RKO (cell line): ENCODE results near the gene NR3C1.

ENCODE experiments used
- DNase-seq: peaks from one replicate; pipeline ENCODE4 v3.0.0-alpha.2; 2016; ENCODE audit warnings: low spot score

Gene NR3C1

GRCh38 chr5:143425835-143426234, 22.3 kb upstream of the NR3C1 start:
- DNase-seq: no peak

- DNase-seq: no peak
Observed at GRCh38 chr5:143418140-143418866, 14.8 kb upstream of the NR3C1 start.

DNA sequence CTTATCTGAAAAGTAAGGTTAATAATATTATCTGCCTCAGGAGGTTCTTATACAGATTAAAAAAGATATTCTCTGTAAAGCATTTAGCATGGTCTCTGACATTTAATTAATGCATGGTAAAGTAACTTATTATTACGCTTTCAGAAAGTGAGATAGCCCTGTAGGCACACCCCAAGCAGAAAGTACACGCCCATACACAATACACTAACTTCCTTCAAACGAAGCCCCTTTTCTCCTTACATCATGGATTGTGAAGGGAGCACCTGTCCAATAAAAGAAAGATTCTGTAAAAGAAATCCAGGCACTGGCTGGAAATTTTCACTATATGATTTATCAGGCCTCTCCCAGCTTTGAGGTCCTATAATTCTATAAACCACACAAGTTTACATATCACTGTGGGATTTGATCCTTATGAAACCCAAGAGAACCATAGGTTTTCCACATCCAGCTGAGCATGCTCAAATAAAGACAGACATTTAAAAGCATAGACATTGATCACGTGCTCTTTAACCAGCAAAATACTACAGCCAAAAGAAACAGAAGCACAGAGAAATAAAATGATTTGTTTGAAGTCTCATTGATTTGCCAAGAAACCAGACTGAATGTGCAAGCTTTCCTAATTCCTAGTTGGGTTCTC, 14.1 kb upstream of the NR3C1 start:
- DNase-seq: no peak

- no peak for DNase-seq
Observed at GRCh38 chr5:143416411-143416810, 12.9 kb upstream of the NR3C1 start.

DNA sequence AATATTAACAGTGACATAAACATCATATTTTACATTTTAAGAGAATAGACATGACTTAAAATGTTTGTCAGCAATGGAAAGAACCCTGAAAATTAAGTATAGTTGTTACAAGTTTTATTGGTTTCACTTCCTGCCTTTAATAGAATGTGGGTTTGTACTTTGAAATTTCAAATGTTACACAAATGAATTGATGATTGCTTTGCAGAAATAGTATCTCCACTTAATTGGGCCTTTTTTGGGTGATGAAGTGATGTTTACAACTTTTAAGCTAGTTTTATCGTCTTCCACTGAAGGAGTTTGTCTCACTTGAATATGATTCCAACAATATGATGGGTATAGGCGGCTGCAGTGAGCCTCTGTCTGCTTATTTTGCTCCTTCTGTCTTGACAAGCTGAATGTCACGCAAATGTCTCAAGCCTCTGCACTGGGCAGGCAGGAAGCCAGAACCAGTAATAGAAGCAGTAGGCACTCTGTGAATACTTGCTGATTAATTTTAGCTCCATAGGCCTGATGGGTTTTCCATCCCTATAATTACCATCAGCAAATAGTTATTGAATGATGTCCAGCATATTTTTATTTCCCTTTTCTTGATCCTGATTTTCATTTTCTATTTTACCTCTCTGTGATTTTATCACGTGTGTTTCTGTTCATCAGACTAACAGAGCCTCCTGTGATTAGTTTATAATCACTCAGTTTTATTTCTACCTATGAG, 10.6 kb upstream of the NR3C1 start:
- DNase-seq: no peak

DNA sequence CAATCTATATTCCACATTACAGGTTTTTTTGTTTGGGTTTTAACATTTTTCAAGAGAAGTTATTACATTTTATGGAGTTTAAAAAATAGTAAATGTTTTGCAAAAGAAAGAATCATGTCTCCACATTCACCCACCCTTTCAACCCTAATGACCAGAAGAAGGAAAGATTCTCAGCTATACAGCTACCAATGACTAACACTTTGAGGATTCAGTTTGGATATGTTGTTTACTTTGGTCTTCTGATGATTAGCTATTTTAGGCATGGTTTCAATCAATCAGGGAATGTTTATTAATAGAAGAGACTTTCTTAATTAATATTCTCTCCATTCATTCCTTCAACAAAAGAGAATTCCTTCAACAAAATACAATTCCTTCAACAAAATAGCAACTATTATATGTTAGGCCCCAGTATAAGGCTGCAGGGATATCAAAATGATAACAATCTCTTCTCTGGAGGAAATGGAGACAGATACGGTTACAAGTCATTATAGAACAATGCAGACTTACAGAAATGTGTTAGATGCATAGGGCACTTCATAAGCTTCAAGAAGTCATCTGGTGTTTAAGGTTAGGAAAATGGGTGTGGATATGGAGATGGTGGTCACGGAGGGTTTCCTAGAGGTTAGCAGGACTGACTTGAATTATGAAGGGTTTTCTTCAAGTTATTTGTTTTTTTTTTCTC, 9.3 kb upstream of the NR3C1 start:
- no peak for DNase-seq

GRCh38 chr5:143409926-143410325, 6.4 kb upstream of the NR3C1 start:
- no peak for DNase-seq

- no peak for DNase-seq
Observed at GRCh38 chr5:143406408-143406807, 2.9 kb upstream of the NR3C1 start.

GRCh38 chr5:143405849-143406098, 2.3 kb upstream of the NR3C1 start:
- DNase-seq: no peak

DNA sequence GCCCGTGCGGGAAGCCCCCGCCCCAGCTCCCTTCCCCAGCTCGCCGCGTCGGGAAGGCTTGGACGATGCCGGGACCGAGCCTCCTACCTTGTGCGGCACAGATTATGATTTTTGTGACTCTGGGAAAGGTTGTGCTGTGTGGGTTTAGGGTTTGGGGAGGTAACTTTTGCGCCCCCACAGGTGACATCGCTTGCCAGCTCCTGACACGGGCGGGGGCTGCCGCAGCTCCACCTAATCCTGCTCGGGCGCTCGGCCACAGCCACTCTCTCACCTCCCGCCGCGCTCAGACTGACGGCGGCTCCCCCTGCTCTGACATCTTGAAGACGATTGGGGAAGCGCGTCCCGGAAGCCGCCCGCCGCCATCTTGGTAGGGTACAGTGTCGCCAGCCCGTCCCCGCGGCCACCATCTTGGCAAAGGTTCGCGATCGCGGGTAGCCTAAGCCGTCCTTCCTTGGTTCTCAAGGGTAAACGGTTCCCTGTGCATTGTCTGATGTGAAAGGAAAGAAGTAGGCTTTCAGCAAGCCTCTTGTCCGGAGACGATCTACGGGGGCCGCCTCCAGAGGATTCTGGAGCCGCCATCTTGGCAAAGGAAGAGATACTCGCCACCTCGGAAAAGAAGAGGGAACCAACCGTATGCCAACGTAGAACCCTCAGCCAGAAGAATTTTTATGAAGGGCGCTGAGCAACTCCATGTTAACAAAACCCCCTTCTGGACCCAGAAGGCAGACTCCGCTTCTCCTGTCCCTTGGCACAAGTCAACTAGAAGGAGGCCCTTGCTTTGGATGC, 1.8 kb upstream of the NR3C1 start:
- no peak for DNase-seq

DNA sequence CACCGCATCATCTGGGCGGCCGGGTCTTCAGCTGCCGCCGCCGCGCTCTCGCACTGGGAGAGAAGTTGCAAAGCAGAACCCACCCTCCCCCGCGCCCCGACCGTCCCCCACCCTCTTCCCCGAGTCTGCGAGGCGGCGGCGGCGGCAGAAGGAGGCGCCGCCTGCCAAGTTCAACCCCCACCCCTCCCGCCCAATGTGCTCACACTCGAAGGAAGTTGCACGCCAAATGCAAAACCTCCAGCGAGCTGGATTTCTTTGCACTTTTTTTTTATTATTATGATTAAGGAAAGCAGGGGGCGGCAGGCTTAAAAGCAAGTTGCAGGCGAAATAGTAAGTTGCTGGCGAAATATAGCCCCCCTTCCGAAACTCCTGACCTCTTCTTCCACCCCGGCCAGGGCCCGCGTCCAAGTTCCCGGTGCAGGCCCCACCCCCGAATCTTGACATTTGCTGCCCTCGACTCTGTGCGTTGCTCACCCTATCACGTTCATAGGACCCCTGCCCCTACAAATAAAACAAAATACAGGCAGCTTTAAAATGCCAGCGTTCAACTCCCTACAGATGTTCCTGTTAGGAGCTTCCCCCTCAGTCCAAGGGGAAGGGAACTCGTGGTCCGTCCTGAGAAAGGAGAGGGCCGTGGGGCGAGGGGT, 1.1 kb upstream of the NR3C1 start:
- no peak for DNase-seq

GRCh38 chr5:143403334-143403592, 223 bp downstream of the NR3C1 start:
- no peak for DNase-seq

DNA sequence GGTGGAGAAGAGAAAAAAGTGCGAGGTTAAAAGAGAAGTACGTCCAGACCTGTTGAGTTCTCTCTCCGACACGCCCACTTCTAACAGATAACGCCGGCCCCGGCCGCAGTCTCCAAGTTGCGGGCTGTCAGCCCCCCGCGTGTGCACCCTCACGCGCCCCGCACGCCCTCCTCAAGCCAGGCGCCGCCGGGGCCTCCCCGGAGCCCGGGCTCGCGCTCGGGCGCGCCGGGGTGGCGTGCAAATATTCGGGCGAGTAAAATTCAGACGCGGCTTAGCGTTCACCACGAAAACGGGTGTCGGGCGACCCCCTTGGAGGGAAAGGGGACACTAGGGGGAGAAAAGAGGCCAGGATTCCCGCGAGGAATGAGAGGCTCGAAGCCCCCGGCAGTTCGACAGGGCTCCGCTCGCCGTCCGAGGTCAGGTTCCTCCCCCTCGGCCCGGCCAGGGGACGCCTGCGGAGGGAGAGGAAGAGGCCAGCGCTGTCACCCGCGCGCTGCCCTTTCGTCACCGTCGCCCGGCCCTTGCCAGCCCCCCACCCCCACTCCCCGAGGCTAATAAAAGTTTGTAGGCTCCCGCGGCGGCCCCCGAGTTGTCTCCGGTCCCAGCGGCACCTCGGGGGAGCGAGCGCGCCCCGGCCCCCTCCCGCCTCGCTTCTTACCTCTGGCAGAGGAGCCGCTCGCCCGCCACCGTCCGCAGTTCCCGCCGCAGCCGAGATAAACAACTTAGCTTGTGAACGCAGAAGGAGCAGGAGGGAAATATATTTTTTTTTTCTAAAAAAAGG, 743 bp downstream of the NR3C1 start:
- DNase-seq: no peak

GRCh38 chr5:143402017-143402552, 1.4 kb downstream of the NR3C1 start:
- DNase-seq: no peak

DNA sequence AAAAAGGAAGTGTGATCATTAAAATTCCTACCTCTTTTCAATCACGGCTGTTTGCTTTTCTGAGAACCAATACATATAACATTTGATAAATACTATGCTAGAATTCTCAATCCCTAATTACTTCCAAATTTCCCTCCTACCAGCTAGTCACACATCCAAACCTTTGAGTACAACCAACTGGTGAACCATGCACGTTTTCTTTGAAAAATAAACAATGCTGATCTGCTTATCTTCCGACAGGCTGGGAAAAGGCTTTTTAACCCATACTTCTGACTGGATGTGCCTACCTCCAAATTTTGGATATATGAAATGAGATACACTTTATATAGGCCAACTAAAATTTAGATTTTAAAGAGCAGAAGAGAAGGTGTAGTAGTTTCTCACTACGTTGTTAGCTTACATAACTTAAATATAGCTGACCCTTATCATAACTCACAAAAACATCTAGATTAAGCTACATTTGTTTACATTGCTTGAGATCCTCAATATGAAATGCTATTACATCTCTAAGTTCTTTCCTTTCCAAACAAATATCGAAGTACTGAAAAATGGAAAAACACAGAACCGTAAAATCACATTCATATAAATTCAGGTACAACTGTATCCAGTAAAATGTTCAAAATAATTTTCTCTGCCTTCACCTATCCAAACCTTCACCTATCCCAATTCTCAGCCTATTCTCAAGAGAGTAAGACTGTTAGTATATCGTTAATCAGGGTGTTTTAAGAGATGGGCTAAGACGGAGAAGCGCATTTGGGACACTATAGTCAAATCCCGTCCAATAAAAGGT, 2.1 kb downstream of the NR3C1 start:
- DNase-seq: no peak

- no peak for DNase-seq
Observed at GRCh38 chr5:143400541-143401226, 2.8 kb downstream of the NR3C1 start.

DNA sequence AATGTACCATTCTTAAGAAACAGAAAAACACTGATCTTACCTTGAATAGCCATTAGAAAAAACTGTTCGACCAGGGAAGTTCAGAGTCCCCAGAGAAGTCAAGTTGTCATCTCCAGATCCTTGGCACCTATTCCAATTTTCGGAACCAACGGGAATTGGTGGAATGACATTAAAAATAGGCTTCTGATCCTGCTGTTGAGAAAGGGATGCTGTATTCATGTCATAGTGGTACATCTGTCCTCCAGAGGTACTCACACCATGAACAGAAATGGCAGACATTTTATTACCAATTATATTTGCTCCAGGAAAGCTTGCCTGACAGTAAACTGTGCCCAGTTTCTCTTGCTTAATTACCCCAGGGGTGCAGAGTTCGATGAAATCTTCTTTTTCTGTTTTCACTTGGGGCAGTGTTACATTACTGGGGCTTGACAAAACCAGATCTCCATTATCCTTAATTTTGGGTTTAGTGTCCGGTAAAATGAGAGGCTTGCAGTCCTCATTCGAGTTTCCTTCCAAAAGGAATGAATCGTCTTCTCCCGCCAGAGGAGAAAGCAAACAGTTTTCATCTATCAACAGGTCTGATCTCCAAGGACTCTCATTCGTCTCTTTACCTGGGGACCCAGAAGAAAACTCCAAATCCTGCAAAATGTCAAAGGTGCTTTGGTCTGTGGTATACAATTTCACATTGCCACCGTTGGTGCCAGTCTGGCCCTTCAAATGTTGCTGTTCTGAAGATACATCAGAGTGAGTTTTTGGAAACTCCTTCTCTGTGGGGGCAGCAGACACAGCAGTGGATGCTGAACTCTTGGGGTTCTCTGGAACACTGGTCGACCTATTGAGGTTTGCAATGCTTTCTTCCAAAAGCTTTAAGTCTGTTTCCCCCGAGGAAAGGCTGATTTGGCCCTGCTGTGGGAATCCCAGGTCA, 3.6 kb downstream of the NR3C1 start:
- no peak for DNase-seq

DNA sequence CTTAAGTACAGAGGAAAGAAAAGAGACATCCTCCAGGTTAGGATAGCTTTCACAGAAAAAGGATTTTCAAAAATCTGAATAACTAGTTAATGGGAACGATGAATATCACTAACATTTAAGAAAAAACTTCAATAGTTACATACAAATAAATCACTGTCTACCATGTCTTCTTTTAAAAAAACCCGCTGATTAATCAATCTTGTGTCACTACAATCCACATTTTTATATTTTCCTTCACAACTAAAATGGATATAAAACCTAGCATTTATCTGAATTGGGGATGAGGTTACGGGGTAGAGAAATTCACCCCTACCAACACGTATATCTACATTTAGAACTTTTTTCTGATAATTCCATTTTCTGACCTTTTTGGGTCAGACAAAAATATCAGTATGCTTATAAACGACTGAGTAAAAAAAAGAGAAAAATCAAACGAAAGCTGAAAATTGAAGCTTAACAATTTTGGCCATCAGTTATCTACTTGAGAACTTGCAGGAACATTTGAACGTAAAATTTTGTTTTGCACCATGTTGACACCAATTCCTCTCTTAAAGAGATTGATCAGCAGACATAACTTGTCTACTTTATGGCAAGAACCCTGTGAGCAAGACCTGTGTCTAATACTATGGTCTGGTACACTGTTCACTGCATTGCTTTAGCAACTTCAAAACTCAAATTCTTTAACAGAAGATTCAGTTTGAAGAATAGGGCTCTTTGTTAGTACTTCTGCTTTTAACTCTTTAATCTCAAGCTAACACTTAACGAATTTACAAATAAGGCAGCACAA, 4.8 kb downstream of the NR3C1 start:
- DNase-seq: no peak
